GM12801 (cell line): ENCODE data around the gene TECR.

Experiments used
- TF ChIP-seq, protein P1 (sequence below): IDR thresholded peaks from one replicate; pipeline ENCODE4 v1.5.1; 2011; ENCODE audit warnings: control low read depth; ENCODE audit not compliant: insufficient read length; ENCODE audit errors: extremely low read depth

The TECR gene

DNA sequence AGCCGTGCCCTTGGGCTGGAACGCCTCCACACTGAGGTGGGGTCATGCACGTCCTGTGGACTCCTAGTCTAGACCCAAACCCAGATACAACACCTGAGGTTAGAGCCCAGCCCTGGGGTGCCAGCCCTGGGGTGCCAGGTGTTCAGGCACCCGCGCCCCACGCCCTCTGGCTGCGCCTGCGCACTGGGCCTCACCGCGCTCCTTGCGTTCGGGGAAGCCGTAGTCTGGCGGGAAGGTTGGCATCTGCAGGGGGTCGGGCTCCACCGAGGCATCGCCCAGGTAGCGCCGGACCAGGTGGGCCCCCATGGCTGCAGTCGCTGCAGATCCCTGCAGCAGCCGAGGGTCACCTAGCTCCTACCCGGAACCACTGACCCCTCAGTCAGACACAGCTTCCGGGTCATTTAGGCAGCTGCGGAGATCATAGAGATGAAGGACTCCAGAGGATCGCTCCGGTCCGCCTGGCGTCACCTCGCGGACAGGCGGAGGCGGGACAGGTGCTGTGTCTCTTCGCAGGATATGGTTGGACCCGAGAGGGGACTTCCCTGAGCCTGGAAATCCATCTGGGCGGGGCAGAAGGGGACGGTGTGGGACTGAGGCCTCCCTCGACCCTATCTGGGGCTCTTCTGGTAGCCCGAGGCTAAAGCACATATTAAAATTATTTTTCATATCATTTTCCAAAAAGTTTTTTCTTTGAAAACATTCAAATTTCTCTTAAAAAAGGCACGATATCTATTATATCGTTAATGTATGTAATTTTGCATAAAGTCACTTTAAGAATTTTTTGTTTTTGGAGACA, 42.5 kb downstream of the TECR start, which contains the start of gene NDUFB7:
NDUFB7 (minus strand) TSS at position 372 of the 796 bp plus-strand sequence; CDS start at position 306, 66 bp downstream.
- TF ChIP-seq, protein P1, sequence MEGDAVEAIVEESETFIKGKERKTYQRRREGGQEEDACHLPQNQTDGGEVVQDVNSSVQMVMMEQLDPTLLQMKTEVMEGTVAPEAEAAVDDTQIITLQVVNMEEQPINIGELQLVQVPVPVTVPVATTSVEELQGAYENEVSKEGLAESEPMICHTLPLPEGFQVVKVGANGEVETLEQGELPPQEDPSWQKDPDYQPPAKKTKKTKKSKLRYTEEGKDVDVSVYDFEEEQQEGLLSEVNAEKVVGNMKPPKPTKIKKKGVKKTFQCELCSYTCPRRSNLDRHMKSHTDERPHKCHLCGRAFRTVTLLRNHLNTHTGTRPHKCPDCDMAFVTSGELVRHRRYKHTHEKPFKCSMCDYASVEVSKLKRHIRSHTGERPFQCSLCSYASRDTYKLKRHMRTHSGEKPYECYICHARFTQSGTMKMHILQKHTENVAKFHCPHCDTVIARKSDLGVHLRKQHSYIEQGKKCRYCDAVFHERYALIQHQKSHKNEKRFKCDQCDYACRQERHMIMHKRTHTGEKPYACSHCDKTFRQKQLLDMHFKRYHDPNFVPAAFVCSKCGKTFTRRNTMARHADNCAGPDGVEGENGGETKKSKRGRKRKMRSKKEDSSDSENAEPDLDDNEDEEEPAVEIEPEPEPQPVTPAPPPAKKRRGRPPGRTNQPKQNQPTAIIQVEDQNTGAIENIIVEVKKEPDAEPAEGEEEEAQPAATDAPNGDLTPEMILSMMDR: peak; percentile 93

DNA sequence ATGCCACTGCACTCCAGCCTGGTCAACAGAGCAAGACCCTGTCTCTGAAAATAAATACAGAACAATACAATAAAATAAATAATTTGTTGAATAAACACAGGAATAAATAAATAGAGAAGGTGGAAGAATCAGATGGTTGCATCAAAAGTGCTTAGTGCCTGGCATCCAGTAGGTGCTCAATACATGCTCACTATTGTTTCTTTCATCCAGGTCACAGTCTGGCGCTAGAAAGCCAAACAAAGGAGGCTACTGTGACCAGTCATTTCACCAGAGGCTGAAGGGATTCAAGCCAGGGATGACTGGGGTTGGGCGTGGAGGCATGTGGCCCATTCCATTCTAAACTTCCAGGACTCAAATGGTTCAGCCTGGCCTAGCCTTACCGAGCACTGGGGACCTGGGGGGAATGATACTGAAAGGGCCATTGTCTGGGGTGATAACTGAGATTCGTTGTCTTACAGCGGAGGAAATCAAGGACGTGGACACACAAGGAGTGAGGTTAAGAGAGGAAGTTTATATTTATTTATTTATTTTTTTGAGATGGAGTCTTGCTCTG, 46.1 kb downstream of the TECR start:
- TF ChIP-seq, protein P1: no peak

DNA sequence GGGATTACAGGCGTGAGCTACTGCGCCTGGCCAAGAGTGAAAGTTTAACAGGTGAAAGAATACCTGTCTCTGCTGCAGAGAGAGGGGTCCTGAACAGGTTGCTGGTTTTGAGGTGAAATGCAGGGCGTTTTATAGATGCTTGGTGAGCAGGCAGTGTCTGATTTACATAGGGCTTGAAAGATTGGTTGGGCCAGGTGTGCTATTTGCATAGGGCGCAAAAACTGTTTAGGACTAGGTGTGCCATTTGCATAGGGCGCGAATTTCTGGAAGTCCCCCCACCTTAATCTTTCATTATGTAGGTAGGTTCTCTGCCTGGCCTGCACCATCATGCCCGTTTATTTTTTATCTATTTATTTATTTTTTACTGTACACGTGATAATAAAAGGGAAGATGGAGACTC, 47.0 kb downstream of the TECR start:
- TF ChIP-seq, protein P1: no peak

DNA sequence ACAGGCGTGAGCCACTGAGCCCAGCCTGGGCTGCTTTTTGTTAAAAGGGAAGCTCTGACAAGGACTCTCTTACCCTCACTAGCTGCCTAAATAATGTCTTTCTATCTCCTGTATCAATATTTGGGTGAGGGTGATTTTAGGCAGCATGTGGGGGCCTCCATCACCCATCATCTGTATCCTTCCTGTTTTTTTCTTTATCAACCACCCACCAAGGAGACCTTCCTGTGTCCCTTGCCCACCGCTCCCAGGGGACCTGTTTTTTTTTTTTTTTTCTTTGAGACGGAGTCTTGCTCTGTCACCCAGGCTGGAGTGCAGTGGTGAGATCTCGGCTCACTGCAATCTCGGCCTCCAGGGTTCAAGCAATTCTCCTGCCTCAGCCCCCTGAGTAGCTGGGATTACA, 47.9 kb downstream of the TECR start:
- TF ChIP-seq, protein P1: no peak

DNA sequence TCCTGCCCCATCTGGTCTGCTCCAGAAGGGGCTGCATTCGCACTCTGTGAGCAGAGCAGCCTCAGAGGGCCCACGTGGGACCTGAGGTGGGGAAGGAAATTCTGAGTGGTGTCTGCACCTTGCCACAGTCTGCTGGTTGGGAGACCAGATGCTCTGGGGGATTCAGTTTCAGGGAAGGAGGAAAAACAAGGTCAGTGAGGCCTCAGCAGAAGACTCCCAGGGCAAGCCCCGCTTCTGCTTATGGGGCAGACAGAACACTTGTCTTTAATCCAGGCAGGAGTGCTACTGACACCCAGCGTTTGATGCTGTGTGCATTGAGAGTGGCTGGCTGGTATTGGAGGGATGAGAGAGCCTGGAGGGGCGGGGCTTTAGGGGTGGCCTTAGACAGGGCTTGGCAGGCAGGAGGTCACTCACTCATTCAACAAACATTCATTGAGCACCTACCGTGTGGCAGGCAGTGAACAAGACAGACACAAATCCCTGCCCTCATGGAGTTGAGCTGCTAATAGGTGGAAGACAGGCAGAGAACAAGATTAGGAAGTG, 48.6 kb downstream of the TECR start:
- TF ChIP-seq, protein P1: no peak

DNA sequence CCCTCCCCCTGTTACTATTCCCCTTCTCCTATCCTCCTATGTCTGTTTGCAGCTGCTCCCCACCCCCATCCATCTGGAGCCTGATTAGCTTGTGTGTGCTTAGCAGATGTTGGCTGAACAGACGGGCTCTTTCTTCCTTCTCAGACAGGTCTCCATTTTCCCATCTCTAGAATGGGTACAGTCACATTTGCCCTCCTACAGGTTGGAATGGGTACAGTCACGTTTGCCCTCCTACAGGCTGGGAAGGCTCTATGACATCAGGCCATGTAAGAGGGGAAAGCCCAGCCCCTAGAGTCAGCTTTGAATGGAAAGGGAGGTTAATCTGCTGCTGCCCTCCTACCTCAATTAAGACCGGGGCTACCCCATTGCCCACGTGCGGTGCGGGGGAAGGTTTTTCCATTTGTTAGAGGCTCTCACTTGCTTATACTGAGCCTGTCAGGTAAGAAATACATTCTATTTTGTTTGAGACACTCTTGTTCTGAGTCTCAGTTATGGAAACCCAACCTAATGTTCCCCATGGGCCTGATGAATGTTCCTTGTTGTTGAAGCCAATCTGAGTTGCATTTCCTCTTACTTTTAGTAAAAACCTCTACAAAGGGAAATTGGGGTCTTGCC, 51.3 kb downstream of the TECR start:
- TF ChIP-seq, protein P1: no peak

DNA sequence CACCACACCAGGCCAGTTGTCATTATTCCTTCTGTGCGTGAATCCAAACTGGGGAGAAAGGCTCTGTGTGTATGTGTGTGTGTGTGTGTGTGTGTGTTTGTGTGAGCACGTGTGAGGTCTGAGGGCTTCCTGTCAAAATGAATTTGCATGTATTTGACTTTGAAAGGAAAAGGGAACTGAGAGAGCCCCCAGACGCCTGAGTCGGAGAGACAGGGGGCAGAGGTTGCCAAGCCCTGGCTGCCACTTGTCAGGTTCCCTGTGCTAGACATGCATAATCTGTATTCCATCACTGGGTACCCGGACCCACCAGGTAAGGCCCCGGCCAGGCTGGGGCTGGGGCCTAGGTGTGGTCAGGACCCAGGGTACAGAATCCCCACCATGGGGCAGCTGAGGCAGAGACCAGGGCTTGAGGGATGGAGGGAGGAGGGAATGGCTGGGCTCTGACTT, 53.5 kb downstream of the TECR start, which contains the start of gene CLEC17A:
CLEC17A (plus strand) TSS at position 191 of the 447 bp plus-strand sequence; CDS start at position 268, 77 bp downstream.
- TF ChIP-seq, protein P1: no peak
